IPS-11a (cell line): Measurements from ENCODE around the gene DNAJC30.
A peak's percentile ranks its signal among the peaks of the same experiment; 100 is the strongest.

Source experiments
- H3K4me3 ChIP-seq: one replicate; pipeline ENCODE4 v1.5.1; 2013; ENCODE audit warnings: low read depth, low read length, control low read depth

The DNAJC30 gene

GRCh38 chr7:73708961-73709549 is 25.8 kb upstream of the DNAJC30 start:
- H3K4me3 ChIP-seq: no peak overlapping the region

- no peak overlapping the region for H3K4me3 ChIP-seq
Measured at GRCh38 chr7:73707045-73707631, 23.9 kb upstream of the DNAJC30 start.

GRCh38 chr7:73706126-73707044 is 23.1 kb upstream of the DNAJC30 start:
- no peak overlapping the region for H3K4me3 ChIP-seq

- H3K4me3 ChIP-seq: no peak overlapping the region
Measured at GRCh38 chr7:73705551-73705920, 22.3 kb upstream of the DNAJC30 start.

- H3K4me3 ChIP-seq: no peak overlapping the region
Measured at GRCh38 chr7:73704640-73705550, 21.6 kb upstream of the DNAJC30 start.

GRCh38 chr7:73703757-73704639 is 20.7 kb upstream of the DNAJC30 start:
- H3K4me3 ChIP-seq: peak overlapping the region; percentile 5

GRCh38 chr7:73703225-73703624 is 20.0 kb upstream of the DNAJC30 start:
- H3K4me3 ChIP-seq: peak overlapping the region; percentile 5

GRCh38 chr7:73702665-73703064 is 19.4 kb upstream of the DNAJC30 start:
- no peak overlapping the region for H3K4me3 ChIP-seq

- no peak overlapping the region for H3K4me3 ChIP-seq
Measured at GRCh38 chr7:73702226-73702625, 19.0 kb upstream of the DNAJC30 start.

- no peak overlapping the region for H3K4me3 ChIP-seq
Measured at GRCh38 chr7:73701357-73701995, 18.2 kb upstream of the DNAJC30 start.

- H3K4me3 ChIP-seq: no peak overlapping the region
Measured at GRCh38 chr7:73700581-73701134, 17.4 kb upstream of the DNAJC30 start.

- H3K4me3 ChIP-seq: no peak overlapping the region
Measured at GRCh38 chr7:73700069-73700423, 16.8 kb upstream of the DNAJC30 start.

GRCh38 chr7:73699370-73700068 is 16.3 kb upstream of the DNAJC30 start:
- no peak overlapping the region for H3K4me3 ChIP-seq

- H3K4me3 ChIP-seq: no peak overlapping the region
Measured at GRCh38 chr7:73698410-73698809, 15.2 kb upstream of the DNAJC30 start.

- no peak overlapping the region for H3K4me3 ChIP-seq
Measured at GRCh38 chr7:73696372-73696771, 13.1 kb upstream of the DNAJC30 start.

- H3K4me3 ChIP-seq: no peak overlapping the region
Measured at GRCh38 chr7:73690646-73691045, 7.4 kb upstream of the DNAJC30 start.

- no peak overlapping the region for H3K4me3 ChIP-seq
Measured at GRCh38 chr7:73688288-73688687, 5.0 kb upstream of the DNAJC30 start.

GRCh38 chr7:73685311-73685710 is 2.1 kb upstream of the DNAJC30 start:
- no peak overlapping the region for H3K4me3 ChIP-seq
